ENCODE data around the gene OR5A2. TPM values are rescaled to one million over a fixed set of nuclear protein-coding genes. Genes with fewer than 3 reads are reported as not detected.
"Not testable (repeated sequence)": the region's sequence is repeated elsewhere in the genome, so short reads cannot be mapped to it uniquely, and the experiment has no call there.

The OR5A2 gene
- total and polyA plus RNA-seq, 4 experiments from 2014 or later: not detected

GRCh38 chr11:59400461-59401261, 25.6 kb downstream of the OR5A2 start:
- Histone ChIP-seq H3K27ac (ENCODE audit: low read depth, low read length) (no peak overlapping the region), H3K9me3 (ENCODE audit: control insufficient read depth in 1 of 2, low read length in 2 of 2) (no peaks in the 10 kb centered on the region), H3K36me3 (ENCODE audit: insufficient read depth, low read length) (no peaks in the 10 kb centered on the region), H3K4me1 (ENCODE audit: insufficient read depth, low read length) (no peaks in the 10 kb centered on the region), H3K27me3 (ENCODE audit: insufficient read depth, low read length) (no peaks in the 10 kb centered on the region), H3K4me3 (ENCODE audit: low read length in 2 of 2) (no peak overlapping the region)
- CTCF ChIA-PET (ENCODE audit: partially characterized antibody): no interaction called here
- no peak for DNase-seq
- no peaks in the 10 kb centered on the region for H3K4me1 Mint-ChIP-seq
- H3K4me3 Mint-ChIP-seq: no peak overlapping the region
- POLR2A ChIA-PET (ENCODE audit: partially characterized antibody): no interaction called here
- peaks cover 0 to 21% (median 12%) of the 10 kb centered on the region in 8 donors for H3K9me3 Mint-ChIP-seq
- peaks cover 3% of the 10 kb centered on the region in 2 donors for H3K27me3 Mint-ChIP-seq
- H3K36me3 Mint-ChIP-seq: peaks cover 0 to 1% of the 10 kb centered on the region in 2 donors
- H3K27ac Mint-ChIP-seq: no peak overlapping the region
- intact Hi-C loops (cut with micrococcal nuclease): no loop called here

GRCh38 chr11:59394186-59394585, 32.0 kb downstream of the OR5A2 start:
- intact Hi-C loops (cut with micrococcal nuclease): no loop called here
- DNase-seq: no peak
- POLR2A ChIA-PET (ENCODE audit: partially characterized antibody): no interaction called here
- Histone ChIP-seq H3K4me1 (ENCODE audit: insufficient read depth, low read length) (no peaks in the 10 kb centered on the region), H3K36me3 (ENCODE audit: insufficient read depth, low read length) (no peaks in the 10 kb centered on the region), H3K9me3 (ENCODE audit: control insufficient read depth in 1 of 2, low read length in 2 of 2) (no peaks in the 10 kb centered on the region), H3K4me3 (ENCODE audit: low read length in 2 of 2) (no peak overlapping the region), H3K27ac (ENCODE audit: low read depth, low read length) (no peak overlapping the region), H3K27me3 (ENCODE audit: insufficient read depth, low read length) (no peaks in the 10 kb centered on the region)
- Mint-ChIP-seq H3K4me1 (no peaks in the 10 kb centered on the region), H3K4me3 (no peak overlapping the region), H3K9me3 (peaks cover 0 to 3% (median 0%) of the 10 kb centered on the region in 8 donors), H3K27ac (no peak overlapping the region), H3K36me3 (no peaks in the 10 kb centered on the region), H3K27me3 (peaks cover 3 to 14% of the 10 kb centered on the region in 2 donors)
- CTCF ChIA-PET (ENCODE audit: partially characterized antibody): no interaction called here

GRCh38 chr11:59380263-59381059, 45.8 kb downstream of the OR5A2 start:
- DNase-seq: no peak
- no peaks in the 10 kb centered on the region for H3K36me3 Mint-ChIP-seq
- ChIA-PET CTCF (ENCODE audit: partially characterized antibody) (no interaction called here), POLR2A (ENCODE audit: partially characterized antibody) (no interaction called here)
- H3K36me3 ChIP-seq (ENCODE audit: insufficient read depth, low read length): no peaks in the 10 kb centered on the region
- H3K27me3 ChIP-seq (ENCODE audit: insufficient read depth, low read length): no peaks in the 10 kb centered on the region
- no peaks in the 10 kb centered on the region for H3K4me1 ChIP-seq (ENCODE audit: insufficient read depth, low read length)
- no peak overlapping the region for H3K4me3 Mint-ChIP-seq
- peaks cover 0 to 1% of the 10 kb centered on the region in 2 donors for H3K27me3 Mint-ChIP-seq
- no peak overlapping the region for H3K27ac ChIP-seq (ENCODE audit: low read depth, low read length)
- no peaks in the 10 kb centered on the region for H3K9me3 ChIP-seq (ENCODE audit: control insufficient read depth in 1 of 2, low read length in 2 of 2)
- intact Hi-C loops (cut with micrococcal nuclease): no loop called here
- no peaks in the 10 kb centered on the region for H3K4me1 Mint-ChIP-seq
- no peak overlapping the region for H3K4me3 ChIP-seq (ENCODE audit: low read length in 2 of 2)
- no peak overlapping the region for H3K27ac Mint-ChIP-seq
- peaks cover under 1 to 28% (median 15%) of the 10 kb centered on the region in 8 donors for H3K9me3 Mint-ChIP-seq

- POLR2A ChIA-PET (ENCODE audit: partially characterized antibody): not testable (repeated sequence)
These were observed 53.9 kb downstream of the OR5A2 start for GRCh38 chr11:59372324-59372723.

GRCh38 chr11:59368238-59369022, 57.8 kb downstream of the OR5A2 start:
- ChIA-PET CTCF (ENCODE audit: partially characterized antibody) (interaction anchor here (1.0 kb wide), 1 partner anchor 14 kb away, joined by 3 read pairs; no protein-coding TSS in a partner anchor), POLR2A (ENCODE audit: partially characterized antibody) (no interaction called here)
- no peak for DNase-seq
- H3K36me3 ChIP-seq (ENCODE audit: insufficient read depth, low read length): no peaks in the 10 kb centered on the region
- peaks cover 9 to 20% of the 10 kb centered on the region in 2 donors for H3K27me3 Mint-ChIP-seq
- no peak overlapping the region for H3K4me3 ChIP-seq (ENCODE audit: low read length in 2 of 2)
- no peaks in the 10 kb centered on the region for H3K9me3 ChIP-seq (ENCODE audit: control insufficient read depth in 1 of 2, low read length in 2 of 2)
- no peak overlapping the region for H3K27ac ChIP-seq (ENCODE audit: low read depth, low read length)
- intact Hi-C loops (cut with micrococcal nuclease): no loop called here
- no peak overlapping the region for H3K4me3 Mint-ChIP-seq
- H3K36me3 Mint-ChIP-seq: no peaks in the 10 kb centered on the region
- H3K27me3 ChIP-seq (ENCODE audit: insufficient read depth, low read length): no peaks in the 10 kb centered on the region
- H3K4me1 ChIP-seq (ENCODE audit: insufficient read depth, low read length): no peaks in the 10 kb centered on the region
- H3K27ac Mint-ChIP-seq: no peak overlapping the region
- no peaks in the 10 kb centered on the region for H3K4me1 Mint-ChIP-seq
- H3K9me3 Mint-ChIP-seq: peaks cover 0 to 27% (median 14%) of the 10 kb centered on the region in 8 donors

More at GRCh38 chr11:59372324-59372723, 53.9 kb downstream of the OR5A2 start:
- H3K4me3 Mint-ChIP-seq; H3K9me3 ChIP-seq (ENCODE audit: control insufficient read depth in 1 of 2, low read length in 2 of 2); H3K36me3 Mint-ChIP-seq; H3K4me1 Mint-ChIP-seq; H3K27ac Mint-ChIP-seq; DNase-seq; intact Hi-C loops (cut with micrococcal nuclease); H3K4me3 ChIP-seq (ENCODE audit: low read length in 2 of 2); H3K4me1 ChIP-seq (ENCODE audit: insufficient read depth, low read length); H3K27ac ChIP-seq (ENCODE audit: low read depth, low read length); CTCF ChIA-PET (ENCODE audit: partially characterized antibody); H3K36me3 ChIP-seq (ENCODE audit: insufficient read depth, low read length); H3K27me3 ChIP-seq (ENCODE audit: insufficient read depth, low read length): not testable (repeated sequence)
- Mint-ChIP-seq H3K27me3 (peaks cover 7 to 23% of the 10 kb centered on the region in 2 donors), H3K9me3 (peaks cover 2 to 27% (median 15%) of the 10 kb centered on the region in 8 donors)

Other genes starting within 250 kb of the OR5A2 start
- gene MPEG1, start 213.5 kb downstream of the OR5A2 start, total RNA-seq: 1 to 10 TPM; 2.1 to 2.7 TPM
- under 1 TPM; 0.14 to 0.25 TPM for gene MPEG1, start 213.5 kb downstream of the OR5A2 start, polyA plus RNA-seq
- not detected for gene OR5AN1, start 67.5 kb downstream of the OR5A2 start, total RNA-seq
- gene OR5AN1, start 67.5 kb downstream of the OR5A2 start, polyA plus RNA-seq: not detected
- gene OR5A1, start 10.1 kb upstream of the OR5A2 start, total RNA-seq: not detected
- not detected for gene OR5A1, start 10.1 kb upstream of the OR5A2 start, polyA plus RNA-seq
- gene OR4D6, start 30.5 kb upstream of the OR5A2 start, total RNA-seq: not detected
- not detected for gene OR4D6, start 30.5 kb upstream of the OR5A2 start, polyA plus RNA-seq
- gene OR4D10, start 46.9 kb upstream of the OR5A2 start, total RNA-seq: not detected
- gene OR4D10, start 46.9 kb upstream of the OR5A2 start, polyA plus RNA-seq: not detected
- not detected for gene OR4D11, start 77.2 kb upstream of the OR5A2 start, total RNA-seq
- gene OR4D11, start 77.2 kb upstream of the OR5A2 start, polyA plus RNA-seq: not detected
- not detected for gene OR4D9, start 85.1 kb upstream of the OR5A2 start, total RNA-seq
- gene OR4D9, start 85.1 kb upstream of the OR5A2 start, polyA plus RNA-seq: not detected
- 10 to 100 TPM; 55.3 to 55.6 TPM for gene OSBP, start 189.4 kb upstream of the OR5A2 start, total RNA-seq
- 10 to 100 TPM; 17.4 to 41.5 TPM for gene OSBP, start 189.4 kb upstream of the OR5A2 start, polyA plus RNA-seq
- 10 to 100 TPM; 45.3 to 45.5 TPM for gene PATL1, start 242.6 kb upstream of the OR5A2 start, total RNA-seq
- gene PATL1, start 242.6 kb upstream of the OR5A2 start, polyA plus RNA-seq: 1 to 10 TPM; 2.6 to 8.7 TPM